A549 treated with Hydrocortisone at 1 μM for 4 hours (cell line): Measurements from ENCODE around the gene CYP4F8. TPM values are rescaled to one million over a fixed set of nuclear protein-coding genes. Genes with fewer than 3 reads are reported as not detected.

Source experiments
- total RNA-seq: library from RNA; stranded (reverse); fragments of 200-300 nt; extraction: Qiagen RNA extraction; gene quantifications from 5 replicates; pipeline ENCODE4 v1.2.3, GENCODE V29; 2022

CYP4F8 gene
- not detected in 5 replicates for total RNA-seq

GRCh38 chr19:15614507-15615379, at the start of gene CYP4F8:
CYP4F8 (plus strand) TSS chr19:15615218; CDS start chr19:15615617, 399 bp downstream.

GRCh38 chr19:15640294-15640903, 25.4 kb downstream of the CYP4F8 start, which contains the start of gene CYP4F3:
CYP4F3 (plus strand) TSS chr19:15640897; CDS start chr19:15641416, 519 bp downstream.

GRCh38 chr19:15672580-15673175, 57.7 kb downstream of the CYP4F8 start, which contains the start of gene CYP4F12:
CYP4F12 (plus strand) TSS chr19:15673087; CDS start chr19:15673530, 443 bp downstream.

Other genes with a start within 250 kb of the CYP4F8 start
- gene AKAP8, start 235.4 kb upstream of the CYP4F8 start, total RNA-seq: 16.2 to 17.0 TPM (median 16.7 TPM) in 5 replicates
- 33.3 to 43.6 TPM (median 36.6 TPM) in 5 replicates for gene AKAP8L, start 196.2 kb upstream of the CYP4F8 start, total RNA-seq
- gene WIZ, start 165.3 kb upstream of the CYP4F8 start, total RNA-seq: 17.3 to 23.1 TPM (median 22.0 TPM) in 5 replicates
- 0.10 TPM in 1 of 5 replicates, not detected in the others for gene RASAL3, start 150.7 kb upstream of the CYP4F8 start, total RNA-seq
- gene PGLYRP2, start 135.7 kb upstream of the CYP4F8 start, total RNA-seq: 0.10 TPM in 1 of 5 replicates, not detected in the others
- gene CYP4F22, start 106.7 kb upstream of the CYP4F8 start, total RNA-seq: 0.20 to 0.36 TPM (median 0.28 TPM) in 5 replicates
- gene CYP4F3, start 25.7 kb downstream of the CYP4F8 start, total RNA-seq: 2.7 to 4.9 TPM (median 3.2 TPM) in 5 replicates
- 1.8 to 2.4 TPM (median 2.4 TPM) in 5 replicates for gene CYP4F12, start 57.9 kb downstream of the CYP4F8 start, total RNA-seq
- not detected in 5 replicates for gene OR10H2, start 112.8 kb downstream of the CYP4F8 start, total RNA-seq
- gene OR10H3, start 122.8 kb downstream of the CYP4F8 start, total RNA-seq: not detected in 5 replicates
- gene OR10H5, start 172.4 kb downstream of the CYP4F8 start, total RNA-seq: not detected in 5 replicates
- gene OR10H1, start 200.4 kb downstream of the CYP4F8 start, total RNA-seq: not detected in 5 replicates